Stimulated activated CD8-positive, alpha-beta memory T cell treated with anti-CD3 and anti-CD28 coated beads, Interleukin-12 subunit alpha, Interleukin-12 subunit beta, amount 100 ng/mL, for 24 hours (primary cell): ENCODE data around the gene THAP4.
"Not testable (repeated sequence)": the region's sequence is repeated elsewhere in the genome, so short reads cannot be mapped to it uniquely, and the experiment has no call there.

ENCODE experiments used
- DNase-seq: peaks from one replicate; pipeline ENCODE4 v3.0.0-alpha.2; 2020; ENCODE audit errors: extremely low read depth

Gene THAP4

DNA sequence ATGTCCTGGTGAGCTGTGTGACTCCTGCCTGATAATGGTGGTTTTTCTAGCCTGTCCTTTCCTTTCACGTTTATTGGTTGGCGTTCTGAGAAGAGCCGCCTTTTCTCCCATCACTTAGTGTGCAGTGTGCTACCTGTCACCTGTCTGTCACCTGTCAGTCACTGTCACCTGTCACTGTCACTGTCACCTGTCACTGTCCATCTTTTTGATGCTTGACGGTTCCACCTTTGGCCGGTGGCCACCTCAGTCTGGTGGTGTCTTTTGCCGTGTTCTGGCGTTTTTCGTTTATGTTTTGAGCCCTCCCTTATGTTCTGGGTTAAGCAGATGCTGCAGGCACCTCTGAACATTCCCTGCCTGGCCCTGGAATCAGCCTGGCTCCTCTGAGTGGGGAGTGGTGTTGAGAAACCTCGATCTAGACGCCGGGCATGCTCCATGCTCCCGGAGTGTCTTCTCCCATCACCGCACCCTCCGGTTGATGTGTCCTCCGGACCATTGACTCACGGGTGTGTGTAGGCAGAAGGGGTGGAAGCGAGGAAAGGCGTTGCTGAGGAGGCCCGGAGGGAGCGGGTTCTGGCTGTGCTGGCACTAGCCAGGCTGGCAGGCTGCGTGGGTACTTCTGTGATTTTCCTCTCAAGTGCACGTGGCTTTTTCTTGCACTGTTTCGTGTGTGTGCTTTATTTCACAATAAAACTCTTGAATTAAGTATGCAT, 28.9 kb upstream of the THAP4 start:
- no peak for DNase-seq

DNA sequence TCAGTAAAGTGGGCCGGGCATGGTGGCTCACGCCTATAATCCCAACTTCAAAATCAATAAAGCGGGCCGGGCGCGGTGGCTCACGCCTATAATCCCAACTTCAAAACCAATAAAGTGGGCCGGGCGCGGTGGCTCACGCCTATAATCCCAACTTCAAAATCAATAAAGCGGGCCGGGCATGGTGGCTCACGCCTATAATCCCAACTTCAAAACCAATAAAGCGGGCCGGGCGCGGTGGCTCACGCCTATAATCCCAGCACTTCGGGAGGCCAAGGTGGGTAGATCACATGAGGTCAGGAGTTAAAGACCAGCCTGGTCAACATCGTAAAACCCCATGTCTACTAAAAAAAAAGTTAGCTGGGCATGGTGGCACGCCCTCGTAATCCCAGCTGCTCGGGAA, 25.8 kb upstream of the THAP4 start:
- DNase-seq = not testable (repeated sequence)

DNA sequence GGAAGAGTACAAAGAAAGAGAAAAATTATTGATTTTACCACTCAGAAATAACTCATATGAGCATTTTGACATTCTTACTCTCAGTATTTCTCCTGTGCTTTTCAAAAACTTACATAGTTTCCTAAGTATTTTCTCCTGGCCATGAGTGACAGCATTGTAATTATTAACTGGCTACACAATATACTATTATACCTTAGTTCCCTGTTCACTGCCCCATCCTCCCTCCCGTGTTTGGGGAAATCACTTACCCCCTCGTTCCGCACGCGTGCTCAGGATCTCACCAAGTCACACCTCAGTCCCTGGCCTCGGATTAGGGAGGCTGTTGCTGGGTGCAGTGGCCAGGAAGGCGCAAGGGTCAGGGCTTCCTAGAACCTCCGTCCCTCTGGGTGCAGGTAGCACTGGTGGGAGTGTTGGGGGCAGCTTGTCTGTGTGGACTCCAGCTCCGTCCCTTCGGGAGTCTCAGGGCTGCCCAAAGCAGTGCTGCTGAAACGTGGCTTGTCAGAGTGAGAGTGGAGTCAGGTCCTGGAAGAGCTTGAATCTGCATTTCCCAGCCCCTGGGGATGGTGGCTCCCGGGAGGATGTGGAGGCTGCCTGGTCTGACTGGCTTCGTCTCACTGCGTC, 23.7 kb upstream of the THAP4 start:
- no peak for DNase-seq

DNA sequence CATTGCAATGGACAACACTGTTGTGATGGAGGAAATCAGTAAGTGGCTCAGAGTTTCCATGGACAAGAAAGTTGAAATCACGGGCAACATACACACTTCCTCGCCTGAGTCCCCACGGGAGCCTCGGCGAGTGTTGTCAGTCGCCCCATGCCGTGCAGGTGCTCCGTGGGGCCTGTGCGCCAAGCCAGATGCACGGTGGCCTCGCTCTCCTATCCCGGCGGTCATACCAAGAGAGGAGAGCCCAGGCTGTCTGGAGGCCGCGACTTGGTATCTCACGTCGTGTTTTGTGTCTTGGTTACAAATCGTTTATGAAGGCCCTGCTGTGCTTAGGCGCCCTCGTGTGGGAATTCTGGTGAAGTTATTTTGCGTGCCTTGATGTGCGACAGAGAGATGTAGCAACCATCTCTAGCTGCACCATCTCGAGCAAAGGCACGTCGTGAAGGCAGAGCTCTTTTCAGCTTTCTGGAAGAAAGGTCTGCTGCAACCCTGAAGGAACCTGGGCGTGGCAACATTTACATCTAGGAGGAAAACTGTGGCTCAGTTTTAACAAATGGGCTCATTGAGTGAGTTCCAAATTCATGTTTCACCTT, 22.3 kb upstream of the THAP4 start:
- DNase-seq = no peak

DNA sequence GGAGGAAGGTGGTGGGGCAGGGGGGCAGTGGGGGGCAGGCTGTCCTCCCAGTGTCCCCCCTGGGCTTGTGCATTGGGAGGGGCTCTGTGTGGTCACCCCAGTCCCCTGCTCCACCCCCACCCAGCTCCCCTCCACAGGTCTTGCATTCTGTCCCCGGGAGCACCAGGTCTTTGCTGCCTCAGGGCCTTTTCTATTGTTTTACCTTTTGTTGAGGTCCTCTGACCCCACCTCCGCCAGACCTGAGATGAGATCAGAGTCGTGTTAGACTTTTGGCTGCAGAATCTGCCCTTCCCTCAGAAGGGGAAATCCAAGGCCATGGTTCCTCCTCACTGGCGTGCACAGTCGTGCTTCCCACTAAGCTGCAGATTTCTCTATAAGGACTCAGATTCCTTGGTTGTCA, 21.3 kb upstream of the THAP4 start:
- DNase-seq = no peak

- no peak for DNase-seq
Measured at GRCh38 chr2:241657786-241658254, 20.9 kb upstream of the THAP4 start.

GRCh38 chr2:241656190-241656741, 19.3 kb upstream of the THAP4 start:
- DNase-seq = no peak

DNA sequence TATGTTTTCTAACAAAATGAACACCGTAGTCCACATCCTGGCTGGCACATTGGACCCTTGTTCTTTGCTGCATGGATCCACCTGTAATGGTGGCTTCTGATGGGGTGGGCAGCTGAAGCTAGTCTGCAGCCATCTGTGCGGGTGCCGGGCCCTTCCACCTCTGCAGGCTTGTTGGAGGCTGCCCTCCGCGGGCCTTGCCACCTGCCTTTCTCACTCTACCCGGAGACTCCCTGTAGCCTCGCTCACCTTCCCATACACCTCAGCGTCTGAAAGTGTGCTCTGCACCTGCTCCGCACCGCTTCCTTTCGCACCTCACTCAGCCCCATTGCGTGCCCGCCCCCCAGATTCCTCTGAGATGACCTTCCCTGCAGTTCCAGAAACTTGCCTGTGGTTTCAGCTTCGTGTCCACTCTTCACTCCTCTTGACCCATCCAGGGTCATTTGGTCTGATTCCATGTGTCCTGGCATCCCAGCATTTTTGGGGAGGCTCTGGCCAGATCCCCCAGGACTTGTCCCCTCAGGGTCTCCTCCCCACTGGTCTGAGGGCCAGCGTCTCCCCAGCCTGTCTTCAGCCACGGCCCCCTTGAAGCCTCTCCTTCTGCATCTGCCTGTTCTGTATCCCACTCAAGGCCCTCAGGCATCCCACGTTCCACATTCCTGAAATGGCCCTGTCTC, 18.7 kb upstream of the THAP4 start:
- DNase-seq = no peak

DNA sequence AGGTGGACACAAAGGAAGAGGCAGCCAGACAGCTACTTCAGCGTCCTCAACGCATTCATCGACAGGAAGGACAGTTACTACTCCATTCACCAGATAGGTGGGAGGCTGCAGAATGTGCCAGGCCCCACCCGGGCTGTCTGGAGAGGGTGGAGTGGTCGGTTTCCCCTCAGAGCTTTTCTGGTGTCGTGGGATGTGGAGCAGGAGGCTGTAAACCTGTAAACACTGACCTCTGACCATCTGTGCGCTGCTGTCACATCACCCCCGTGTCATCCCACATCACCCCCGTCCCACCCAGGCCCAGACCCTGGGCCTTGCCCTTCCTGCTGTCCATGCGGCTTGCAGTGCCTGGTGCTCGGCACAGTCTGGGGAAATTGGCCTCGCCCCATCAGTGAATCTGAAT, 17.6 kb upstream of the THAP4 start:
- DNase-seq = no peak

DNA sequence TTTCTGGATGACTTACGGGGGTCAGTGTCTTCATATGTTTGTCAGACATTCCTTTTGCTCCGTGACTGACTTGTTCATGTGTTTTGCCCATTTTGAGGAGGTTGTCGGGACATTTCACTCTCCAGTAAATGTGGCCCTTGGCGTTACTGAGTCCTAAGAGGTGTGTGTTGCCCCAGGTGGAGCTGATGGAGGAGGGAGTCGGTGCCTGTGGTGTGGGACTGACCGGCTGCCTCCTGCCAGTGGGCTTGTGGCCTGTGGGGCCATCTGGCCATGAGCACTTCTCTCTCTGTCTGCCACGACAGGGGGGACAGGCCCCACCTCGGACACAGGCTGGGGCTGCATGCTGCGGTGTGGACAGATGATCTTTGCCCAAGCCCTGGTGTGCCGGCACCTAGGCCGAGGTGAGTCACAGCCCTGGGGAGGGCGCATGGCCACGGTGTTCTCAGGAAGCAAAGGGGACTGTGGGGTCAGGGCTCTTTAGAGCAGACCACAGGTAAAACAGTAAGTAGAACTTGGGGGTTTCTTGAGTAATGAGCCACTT, 16.3 kb upstream of the THAP4 start:
- DNase-seq = no peak

GRCh38 chr2:241652722-241653121, 15.8 kb upstream of the THAP4 start:
- DNase-seq = no peak

DNA sequence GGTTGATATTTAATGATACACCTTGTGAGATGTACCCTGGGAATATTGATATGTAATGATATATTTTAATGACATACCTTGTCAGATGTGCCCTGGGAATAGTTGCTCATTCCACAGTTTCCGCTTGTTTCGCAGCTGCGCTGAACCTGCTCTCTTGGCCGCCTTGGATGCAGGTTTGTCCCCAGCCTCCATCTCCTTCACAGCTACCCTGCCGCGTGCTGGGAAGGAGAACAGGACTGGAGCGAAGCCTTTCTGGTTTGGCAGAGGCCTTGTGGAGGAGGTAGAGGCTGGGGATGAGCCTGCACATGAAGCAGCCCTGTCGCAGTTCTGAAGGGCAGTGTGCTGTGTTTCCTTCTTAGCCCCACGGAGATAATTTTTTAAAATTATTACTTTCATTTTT, 15.2 kb upstream of the THAP4 start:
- no peak for DNase-seq

DNA sequence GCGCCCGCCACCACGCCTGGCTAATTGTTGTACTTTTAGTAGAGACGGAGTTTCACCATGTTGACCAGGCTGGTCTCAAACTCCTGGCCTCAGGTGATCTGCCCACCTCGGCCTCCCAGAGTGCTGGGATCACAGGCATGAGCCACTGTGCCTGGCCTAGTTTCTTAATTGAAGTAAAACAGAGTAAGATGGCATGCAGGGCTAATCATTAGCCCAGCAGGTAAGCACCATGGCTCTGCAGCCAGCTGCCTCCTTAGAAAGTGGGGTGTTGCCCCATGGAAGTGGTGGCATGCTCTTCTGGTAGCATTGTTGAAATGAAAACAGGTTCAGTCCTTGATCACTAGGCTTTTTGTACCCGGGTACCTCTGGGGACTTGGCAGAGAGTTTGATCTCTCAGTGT, 13.0 kb upstream of the THAP4 start:
- DNase-seq = no peak

DNA sequence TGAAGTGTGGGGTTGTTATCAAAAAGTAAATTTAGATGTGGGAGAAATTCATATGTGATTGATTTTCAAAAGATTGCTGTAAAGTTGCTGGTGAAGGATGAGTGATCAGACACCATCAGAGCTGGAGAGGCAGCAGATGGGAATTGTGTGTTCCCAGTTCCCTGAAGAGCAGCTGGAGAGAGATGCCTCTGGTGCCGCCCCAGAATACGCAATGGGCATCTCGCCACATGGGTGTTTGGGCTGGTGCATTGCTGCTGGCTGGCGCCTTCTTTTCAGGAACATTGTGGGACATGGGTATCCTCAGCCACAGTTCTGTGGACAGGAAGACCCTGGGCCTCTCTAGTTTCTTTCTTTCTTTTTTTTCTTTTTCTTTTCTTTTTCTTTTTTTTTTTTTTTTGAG, 12.4 kb upstream of the THAP4 start:
- no peak for DNase-seq

- no peak for DNase-seq
Measured at GRCh38 chr2:241648453-241648852, 11.5 kb upstream of the THAP4 start.

- DNase-seq = no peak
Measured at GRCh38 chr2:241645915-241646645, 9.1 kb upstream of the THAP4 start.

- DNase-seq = no peak
Measured at GRCh38 chr2:241645056-241645914, 8.3 kb upstream of the THAP4 start.

- DNase-seq = no peak
Measured at GRCh38 chr2:241641631-241642030, 4.7 kb upstream of the THAP4 start.

DNA sequence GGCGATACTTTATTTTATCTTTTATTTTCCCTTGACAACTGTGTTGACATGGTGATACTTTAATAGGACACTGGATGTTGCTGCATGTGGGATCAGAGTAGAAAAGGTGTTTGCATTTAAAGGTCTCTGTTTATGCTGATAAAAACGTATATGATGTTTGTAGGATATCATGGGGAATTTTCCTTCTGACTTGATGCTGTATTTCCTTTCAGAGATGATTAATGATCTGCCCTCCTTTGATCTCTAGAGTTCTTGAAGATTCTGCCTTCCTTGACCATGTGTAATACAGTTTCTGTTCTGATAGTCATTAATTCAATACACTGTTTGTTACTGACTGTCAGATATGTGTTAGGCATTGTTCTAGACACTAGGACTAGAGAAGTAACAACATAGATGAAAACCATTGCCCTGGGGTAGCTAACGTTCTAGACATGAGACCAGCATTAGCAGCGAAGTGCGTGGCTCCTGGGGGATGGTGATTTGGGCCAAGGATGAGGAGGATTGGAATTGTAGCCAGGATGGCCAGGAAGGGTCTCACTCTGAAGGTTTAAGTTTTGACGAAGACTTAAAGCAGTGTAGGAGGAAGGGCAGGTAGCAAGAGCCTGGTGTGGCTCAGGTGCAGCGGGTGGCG, 3.3 kb upstream of the THAP4 start:
- DNase-seq = no peak

DNA sequence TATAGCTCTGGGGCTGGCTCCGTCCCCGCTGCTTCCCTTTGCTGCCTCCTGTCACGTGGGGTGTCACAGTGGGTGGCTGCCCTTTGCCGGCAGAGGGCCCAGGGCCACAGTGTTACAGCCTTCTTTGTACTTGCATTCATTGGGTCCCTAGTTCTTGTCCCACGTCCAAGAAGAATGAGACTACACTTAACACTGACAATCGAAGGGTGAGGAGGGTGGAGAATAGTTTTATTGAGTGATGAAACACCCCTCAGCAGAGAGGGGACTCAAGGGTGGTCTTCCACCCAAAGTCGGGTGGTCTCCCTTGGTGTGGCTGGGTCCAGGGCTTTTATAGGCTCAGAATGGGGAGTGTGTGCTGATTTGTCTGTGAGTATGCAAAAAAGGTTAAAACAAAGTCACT, 2.4 kb upstream of the THAP4 start:
- no peak for DNase-seq
